Measurements from ENCODE around the gene ZNF366. TPM values are rescaled to one million over a fixed set of nuclear protein-coding genes. Genes with fewer than 3 reads are reported as not detected.

The ZNF366 gene
- polyA plus RNA-seq, 1 donor (not counting 4 experiments of a cell fraction or from before 2014, with no cell fraction given): not detected

DNA sequence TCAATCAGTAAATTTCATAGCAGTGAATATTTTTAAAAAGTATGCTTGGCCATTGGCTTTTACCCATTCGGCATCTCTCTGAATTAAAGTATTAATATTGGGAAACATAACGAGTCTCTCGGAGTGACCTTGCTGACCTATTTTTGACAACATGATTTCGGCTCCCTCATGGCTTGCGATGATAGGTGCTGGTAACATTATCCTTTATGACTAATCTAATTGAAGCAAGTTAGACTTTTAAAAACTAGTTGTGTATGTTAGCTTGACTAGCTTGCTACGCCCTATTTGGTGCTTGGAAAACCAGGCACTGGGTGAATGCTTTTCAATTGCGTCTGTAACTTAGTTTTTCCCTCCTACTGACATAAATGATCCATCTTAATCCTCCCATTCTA lies 1.1 kb downstream of the ZNF366 start:
- Histone ChIP-seq H3K27ac (ENCODE audit: control insufficient read depth, insufficient read depth, low read length) (no peak overlapping the region), H3K9me1 (ENCODE audit: control insufficient read depth, extremely low read depth, insufficient read depth, low read length) (no peaks in the 10 kb centered on the region), H3K27me3 (ENCODE audit: control insufficient read depth, extremely low read depth, insufficient read depth, low read length) (no peaks in the 10 kb centered on the region), H3K79me2 (ENCODE audit: control insufficient read depth, insufficient read depth, low read length) (no peaks in the 10 kb centered on the region), H3K4me1 (ENCODE audit: control insufficient read depth, extremely low read depth, insufficient read depth, low read length) (peaks cover 10% of the 10 kb centered on the region), H4K20me1 (ENCODE audit: control insufficient read depth, extremely low read depth, insufficient read depth, low read length) (no peaks in the 10 kb centered on the region), H3K9me3 (ENCODE audit: control insufficient read depth, low read depth, low read length) (no peaks in the 10 kb centered on the region), H3K9ac (ENCODE audit: control insufficient read depth, extremely low read depth, insufficient read depth, low read length) (no peak overlapping the region), H3K4me3 (ENCODE audit: control insufficient read depth in 2 of 3, extremely low read depth in 1 of 3, insufficient read depth in 2 of 3, low read depth in 1 of 3, low read length in 3 of 3) (no peak overlapping the region), H3K36me3 (ENCODE audit: control insufficient read depth in 2 of 2, extremely low read depth in 1 of 2, insufficient read depth in 2 of 2, low read length in 2 of 2) (no peaks in the 10 kb centered on the region), H3K4me2 (ENCODE audit: control insufficient read depth, extremely low read depth, insufficient read depth, low read depth, low read length) (no peak overlapping the region), H2AFZ (ENCODE audit: control insufficient read depth, low read length) (no peak overlapping the region)
- TF ChIP-seq EZH2 (IDR thresholded peaks at IDR 0.05; ENCODE audit: low read length): no peak
- TF ChIP-seq, protein P1, sequence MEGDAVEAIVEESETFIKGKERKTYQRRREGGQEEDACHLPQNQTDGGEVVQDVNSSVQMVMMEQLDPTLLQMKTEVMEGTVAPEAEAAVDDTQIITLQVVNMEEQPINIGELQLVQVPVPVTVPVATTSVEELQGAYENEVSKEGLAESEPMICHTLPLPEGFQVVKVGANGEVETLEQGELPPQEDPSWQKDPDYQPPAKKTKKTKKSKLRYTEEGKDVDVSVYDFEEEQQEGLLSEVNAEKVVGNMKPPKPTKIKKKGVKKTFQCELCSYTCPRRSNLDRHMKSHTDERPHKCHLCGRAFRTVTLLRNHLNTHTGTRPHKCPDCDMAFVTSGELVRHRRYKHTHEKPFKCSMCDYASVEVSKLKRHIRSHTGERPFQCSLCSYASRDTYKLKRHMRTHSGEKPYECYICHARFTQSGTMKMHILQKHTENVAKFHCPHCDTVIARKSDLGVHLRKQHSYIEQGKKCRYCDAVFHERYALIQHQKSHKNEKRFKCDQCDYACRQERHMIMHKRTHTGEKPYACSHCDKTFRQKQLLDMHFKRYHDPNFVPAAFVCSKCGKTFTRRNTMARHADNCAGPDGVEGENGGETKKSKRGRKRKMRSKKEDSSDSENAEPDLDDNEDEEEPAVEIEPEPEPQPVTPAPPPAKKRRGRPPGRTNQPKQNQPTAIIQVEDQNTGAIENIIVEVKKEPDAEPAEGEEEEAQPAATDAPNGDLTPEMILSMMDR (optimal IDR thresholded peaks at IDR 0.05 in 1 of 3, IDR thresholded peaks at IDR 0.05 in 1 of 3, conservative IDR thresholded peaks at IDR 0.05 in 1 of 3; ENCODE audit: extremely low read depth in 1 of 3, insufficient read depth in 2 of 3, low read length in 3 of 3): no peak
- dilution Hi-C loops (cut with MboI; ENCODE audit: extremely low pct_ligation_motif_present, low sequenced_read_pairs): no loop called here
- FAIRE-seq (no peak), DNase-seq (ENCODE audit: low read depth, low spot score) (no peak)

DNA sequence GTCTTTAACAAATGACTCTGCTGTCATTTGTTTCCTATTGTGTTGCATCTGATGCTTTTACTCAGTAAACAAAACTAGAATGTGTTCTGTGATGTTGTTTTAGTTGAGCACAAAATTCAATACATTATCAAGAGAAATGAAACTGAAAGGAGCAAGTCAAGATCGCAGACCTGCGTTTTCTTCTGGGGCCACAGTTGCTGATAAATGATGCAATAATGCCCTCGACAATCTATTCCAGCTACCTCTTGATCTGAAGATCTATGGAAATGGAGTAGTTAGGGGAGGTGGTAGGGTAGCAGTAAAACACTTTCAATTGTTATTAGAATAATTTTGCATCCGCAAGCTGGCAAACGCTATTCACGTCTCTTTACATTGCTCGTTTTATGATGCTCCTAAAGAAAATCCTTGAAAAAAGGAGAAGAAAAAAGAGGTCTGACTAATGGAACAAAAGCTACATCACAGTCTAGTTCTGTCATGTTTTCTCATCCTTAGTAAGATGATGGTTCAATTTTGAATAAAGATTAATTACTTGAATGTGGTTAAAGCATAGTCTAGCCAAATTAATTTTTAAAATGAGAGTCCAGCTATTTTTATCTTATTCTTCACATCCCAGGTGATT lies 1.6 kb downstream of the ZNF366 start:
- no peaks in the 10 kb centered on the region for H3K9me1 ChIP-seq (ENCODE audit: control insufficient read depth, extremely low read depth, insufficient read depth, low read length)
- peaks cover 5% of the 10 kb centered on the region for H3K4me1 ChIP-seq (ENCODE audit: control insufficient read depth, extremely low read depth, insufficient read depth, low read length)
- no peaks in the 10 kb centered on the region for H3K36me3 ChIP-seq (ENCODE audit: control insufficient read depth in 2 of 2, extremely low read depth in 1 of 2, insufficient read depth in 2 of 2, low read length in 2 of 2)
- H3K27me3 ChIP-seq (ENCODE audit: control insufficient read depth, extremely low read depth, insufficient read depth, low read length): no peaks in the 10 kb centered on the region
- no peak for TF ChIP-seq EZH2 (IDR thresholded peaks at IDR 0.05; ENCODE audit: low read length)
- TF ChIP-seq, protein P1 (optimal IDR thresholded peaks at IDR 0.05 in 1 of 3, IDR thresholded peaks at IDR 0.05 in 1 of 3, conservative IDR thresholded peaks at IDR 0.05 in 1 of 3; ENCODE audit: extremely low read depth in 1 of 3, insufficient read depth in 2 of 3, low read length in 3 of 3): no peak
- no peaks in the 10 kb centered on the region for H4K20me1 ChIP-seq (ENCODE audit: control insufficient read depth, extremely low read depth, insufficient read depth, low read length)
- no peak overlapping the region for H2AFZ ChIP-seq (ENCODE audit: control insufficient read depth, low read length)
- H3K9me3 ChIP-seq (ENCODE audit: control insufficient read depth, low read depth, low read length): no peaks in the 10 kb centered on the region
- FAIRE-seq (no peak), DNase-seq (ENCODE audit: low read depth, low spot score) (no peak)
- H3K4me3 ChIP-seq (ENCODE audit: control insufficient read depth in 2 of 3, extremely low read depth in 1 of 3, insufficient read depth in 2 of 3, low read depth in 1 of 3, low read length in 3 of 3): no peak overlapping the region
- no peak overlapping the region for H3K9ac ChIP-seq (ENCODE audit: control insufficient read depth, extremely low read depth, insufficient read depth, low read length)
- dilution Hi-C loops (cut with MboI; ENCODE audit: extremely low pct_ligation_motif_present, low sequenced_read_pairs): no loop called here
- no peak overlapping the region for H3K27ac ChIP-seq (ENCODE audit: control insufficient read depth, insufficient read depth, low read length)
- H3K79me2 ChIP-seq (ENCODE audit: control insufficient read depth, insufficient read depth, low read length): no peaks in the 10 kb centered on the region
- no peak overlapping the region for H3K4me2 ChIP-seq (ENCODE audit: control insufficient read depth, extremely low read depth, insufficient read depth, low read depth, low read length)

All from keratinocyte (primary cell).